HG03045 (cell line): ENCODE results near the gene PIGV.

Experiments
- ATAC-seq: cut with Tn5 transposase; IDR thresholded peaks from one replicate; pipeline ENCODE4 v1.9.1; 2021; ENCODE audit warnings: mild to moderate bottlenecking, moderate library complexity; ENCODE audit not compliant: unreplicated experiment

The PIGV gene

GRCh38 chr1:26787706-26788514 is at the start of gene PIGV:
Gene PIGV, plus strand, starts transcription at chr1:26787950. Its CDS starts 2,866 bp downstream, at chr1:26790816.
- ATAC-seq: peak; percentile 72

DNA sequence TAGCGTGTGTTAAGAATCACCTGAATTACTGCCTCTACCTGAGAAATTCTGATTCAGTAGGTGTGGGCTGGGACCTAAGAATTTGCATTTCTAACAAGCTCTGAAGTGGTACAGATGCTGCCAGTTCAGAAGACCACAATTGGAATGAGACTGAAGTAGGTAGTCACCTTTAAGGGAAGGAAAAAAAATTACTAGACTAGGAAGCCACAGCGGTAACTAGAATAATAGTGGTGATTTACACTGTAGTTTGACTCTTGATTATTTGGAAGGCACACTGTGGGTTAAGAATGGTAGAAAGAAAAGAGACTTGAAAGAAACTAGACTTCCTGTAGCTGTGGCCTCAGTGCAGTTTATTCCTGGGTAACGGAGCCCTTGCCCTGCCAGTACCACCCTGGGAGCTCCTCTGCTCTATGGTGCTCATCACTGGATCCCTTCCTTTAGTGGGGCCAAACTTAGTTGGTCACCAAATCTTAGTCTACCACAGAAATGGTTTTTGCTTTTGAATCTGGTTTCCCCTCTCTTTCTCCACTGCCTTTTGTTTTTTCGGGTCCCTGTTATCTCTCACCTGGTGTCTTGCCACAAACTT is 48.3 kb upstream of the PIGV start:
- no peak for ATAC-seq

GRCh38 chr1:26740023-26740634 is 47.6 kb upstream of the PIGV start:
- ATAC-seq: no peak

- no peak for ATAC-seq
Measured at GRCh38 chr1:26740952-26741351, 46.8 kb upstream of the PIGV start.

- ATAC-seq: no peak
Measured at GRCh38 chr1:26743426-26744059, 44.2 kb upstream of the PIGV start.

DNA sequence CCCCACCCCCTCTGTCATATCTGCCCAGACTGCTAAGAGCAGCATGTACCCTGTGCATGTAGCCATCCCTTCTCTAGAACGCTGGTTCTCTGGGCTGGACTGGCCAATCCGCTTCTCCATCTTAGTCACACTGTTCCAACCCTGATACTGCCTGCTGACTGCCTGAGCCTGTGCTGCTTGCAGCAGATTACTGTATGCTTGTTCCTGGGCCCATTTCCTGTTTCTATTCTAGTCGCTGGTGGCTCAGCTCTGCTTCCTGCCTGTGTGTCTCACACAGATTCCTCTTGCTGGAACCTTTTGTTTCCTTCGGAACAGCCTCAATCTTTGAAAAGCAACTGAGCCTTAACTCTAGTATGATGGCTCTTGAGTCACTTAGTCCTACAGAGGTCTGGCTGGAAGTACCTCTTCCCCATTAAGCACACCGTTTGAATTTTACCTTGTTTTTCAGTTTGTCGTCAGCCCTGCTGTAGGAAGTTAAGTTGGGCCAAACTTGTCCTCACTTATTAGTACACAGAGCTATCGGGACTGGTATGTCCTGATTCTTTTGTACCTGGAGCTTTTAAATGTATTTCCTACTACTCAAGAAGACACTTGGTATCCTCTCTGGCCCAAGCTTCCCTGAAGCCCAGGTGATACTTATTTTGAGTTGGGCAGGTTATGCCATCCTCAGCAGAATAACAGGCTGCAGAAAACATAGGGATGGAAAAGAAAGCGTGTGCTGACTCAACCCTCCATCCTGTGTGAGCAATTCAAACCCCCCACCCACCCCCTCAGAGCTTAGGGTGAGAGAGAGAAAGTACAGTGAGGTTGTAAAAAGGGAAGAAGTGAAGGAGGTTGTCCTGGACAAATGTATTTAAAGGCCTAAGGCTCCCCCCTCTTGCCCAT is 43.4 kb upstream of the PIGV start:
- peak; percentile 91 for ATAC-seq

- no peak for ATAC-seq
Measured at GRCh38 chr1:26745191-26745590, 42.6 kb upstream of the PIGV start.

- no peak for ATAC-seq
Measured at GRCh38 chr1:26747048-26747447, 40.7 kb upstream of the PIGV start.

- ATAC-seq: no peak
Measured at GRCh38 chr1:26748351-26748750, 39.4 kb upstream of the PIGV start.

- no peak for ATAC-seq
Measured at GRCh38 chr1:26749458-26749857, 38.3 kb upstream of the PIGV start.

DNA sequence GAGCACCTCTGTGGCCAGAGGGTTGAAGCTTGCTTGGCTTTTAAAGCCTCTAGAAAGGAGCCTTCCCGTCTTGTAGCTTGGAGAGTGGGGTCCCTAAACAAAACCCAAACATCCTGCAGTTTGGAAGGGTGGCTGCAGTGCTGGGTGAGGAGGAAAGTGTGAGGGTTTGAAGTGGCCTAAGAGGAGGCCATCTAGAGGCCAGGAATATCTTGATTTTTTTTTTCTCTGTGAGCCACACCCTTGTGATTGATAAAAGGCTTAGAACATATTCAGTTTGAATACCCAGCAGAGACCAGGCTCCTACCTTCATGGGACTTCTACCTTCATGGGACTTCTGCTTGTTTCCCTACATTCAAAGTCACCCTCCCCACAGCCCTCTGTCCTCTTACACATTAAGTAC is 37.3 kb upstream of the PIGV start:
- ATAC-seq: no peak

DNA sequence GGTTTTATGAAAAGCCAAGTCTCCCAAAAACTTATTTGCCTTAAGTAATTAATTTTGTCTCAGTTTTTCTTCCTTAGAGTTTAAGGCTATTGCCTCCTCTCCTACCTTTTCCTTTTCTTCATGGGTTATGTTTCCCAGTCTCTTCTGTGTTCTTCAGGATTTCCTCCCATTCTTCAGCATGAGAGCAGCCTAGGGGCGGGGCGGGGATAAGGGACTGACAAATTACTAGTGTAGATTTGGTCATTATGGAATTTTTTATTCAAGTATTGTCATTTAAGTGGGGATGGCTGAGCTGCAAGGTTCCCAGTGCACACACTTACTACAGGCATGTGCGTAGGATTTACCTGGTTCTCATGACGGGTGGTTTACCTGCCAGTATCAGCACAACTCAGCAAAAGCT is 35.2 kb upstream of the PIGV start:
- ATAC-seq: no peak

- no peak for ATAC-seq
Measured at GRCh38 chr1:26754086-26754874, 33.5 kb upstream of the PIGV start.

GRCh38 chr1:26758358-26758757 is 29.4 kb upstream of the PIGV start:
- ATAC-seq: no peak

- ATAC-seq: no peak
Measured at GRCh38 chr1:26759531-26759930, 28.2 kb upstream of the PIGV start.

DNA sequence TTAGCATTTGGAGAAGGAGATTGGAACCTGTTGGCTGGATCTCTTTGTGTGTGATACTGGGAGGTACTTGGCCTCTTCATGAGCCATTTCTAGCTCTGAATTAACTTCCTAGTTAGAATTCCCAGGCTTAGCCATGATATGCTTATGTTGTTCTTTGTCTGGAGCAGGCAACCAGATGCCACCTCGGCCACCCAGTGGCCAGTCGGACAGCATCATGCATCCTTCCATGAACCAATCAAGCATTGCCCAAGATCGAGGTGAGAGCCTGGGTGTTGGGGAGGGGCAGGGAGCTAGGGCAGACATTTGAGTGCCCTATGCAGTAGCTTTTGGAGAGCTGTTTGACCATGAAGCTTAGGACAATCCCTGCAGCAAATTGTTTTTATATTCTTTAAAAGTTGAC is 26.5 kb upstream of the PIGV start:
- no peak for ATAC-seq

- no peak for ATAC-seq
Measured at GRCh38 chr1:26767714-26768113, 20.0 kb upstream of the PIGV start.

DNA sequence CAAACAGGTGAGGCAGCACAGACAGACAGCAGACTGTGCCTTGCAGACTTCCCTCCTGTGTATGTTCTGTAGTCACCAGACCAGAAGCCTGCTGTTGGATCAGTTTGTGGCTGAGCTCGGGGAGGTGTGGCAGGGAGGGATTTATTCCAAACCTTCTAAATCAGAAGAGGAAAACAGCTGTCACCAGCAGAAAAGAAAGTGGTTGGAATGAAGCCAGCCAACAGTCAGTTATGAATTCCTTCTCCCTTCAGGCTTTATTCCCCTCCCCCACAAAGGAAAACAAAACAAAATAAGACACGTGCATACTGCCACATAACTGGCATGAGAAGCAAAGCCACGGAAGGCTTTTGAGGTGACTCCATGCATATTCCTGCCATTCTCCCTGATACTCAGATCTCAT is 19.0 kb upstream of the PIGV start:
- no peak for ATAC-seq

- ATAC-seq: no peak
Measured at GRCh38 chr1:26771285-26771642, 16.5 kb upstream of the PIGV start.
